DND-41 (cell line): Measurements from ENCODE around the gene RBM20.
A peak's percentile ranks its signal among the peaks of the same experiment; 100 is the strongest.

Experiments
- ATAC-seq: fragments of 200-7000 bp; cut with Tn5 transposase; 3 replicates; pipeline ENCODE4 v1.9.1; 2021; ENCODE audit warnings: low read depth; ENCODE audit not compliant: insufficient read depth
- DNase-seq: peaks from one replicate; pipeline ENCODE4 v3.0.0-alpha.2; 2020
- H2AFZ ChIP-seq: 2 replicates; pipeline ENCODE4 v1.6.0; 2012; ENCODE audit warnings: low read depth, low read length
- H3K27ac ChIP-seq: 2 replicates; pipeline ENCODE4 v1.5.1; 2012; ENCODE audit warnings: low read length, inconsistent platforms
- H3K27me3 ChIP-seq: fragments of 200-600 bp; sonication (generic); 2 replicates; pipeline ENCODE4 v1.6.0; 2012; ENCODE audit warnings: low read length, mild to moderate bottlenecking, inconsistent platforms; ENCODE audit not compliant: insufficient read depth, poor library complexity
- H3K36me3 ChIP-seq: 2 replicates; pipeline ENCODE4 v1.5.1; 2012; ENCODE audit warnings: low read length, inconsistent platforms; ENCODE audit not compliant: insufficient read depth
- H3K4me1 ChIP-seq: 2 replicates; pipeline ENCODE4 v1.5.1; 2012; ENCODE audit warnings: mild to moderate bottlenecking, low read length; ENCODE audit not compliant: insufficient read depth
- H3K4me2 ChIP-seq: 2 replicates; pipeline ENCODE4 v1.6.0; 2012; ENCODE audit warnings: mild to moderate bottlenecking, moderate library complexity, low read length, inconsistent platforms; ENCODE audit not compliant: insufficient read depth
- H3K4me3 ChIP-seq, 2 experiments: fragments of 200-600 bp in 1 of 2; shearing (Covaris generic) in 1 of 2; 2 replicates each; pipeline ENCODE4 v1.5.1; 2012 to 2016; ENCODE audit warnings: inconsistent platforms in 2 of 2, low read length in 2 of 2, mild to moderate bottlenecking in 2 of 2, low read depth in 1 of 2, moderate library complexity in 1 of 2
- H3K79me2 ChIP-seq: 2 replicates; pipeline ENCODE4 v1.6.0; 2012; ENCODE audit warnings: low read length, inconsistent platforms; ENCODE audit not compliant: insufficient read depth
- H3K9ac ChIP-seq: 2 replicates; pipeline ENCODE4 v1.6.0; 2012; ENCODE audit warnings: low read depth, mild to moderate bottlenecking, inconsistent platforms, low read length, moderate library complexity
- H3K9me3 ChIP-seq: 2 replicates; pipeline ENCODE4 v1.5.1; 2012; ENCODE audit warnings: low read length, moderate library complexity, mild to moderate bottlenecking, inconsistent platforms; ENCODE audit not compliant: insufficient read depth, severe bottlenecking
- H4K20me1 ChIP-seq: 2 replicates; pipeline ENCODE4 v1.6.0; 2012; ENCODE audit warnings: low read length; ENCODE audit not compliant: insufficient read depth
- EZH2 ChIP-seq: IDR thresholded peaks from 3 replicates; pipeline ENCODE4 v1.6.1; 2012; ENCODE audit warnings: borderline replicate concordance, low read depth, mild to moderate bottlenecking, moderate library complexity, low read length, inconsistent platforms; ENCODE audit not compliant: severe bottlenecking
- TF ChIP-seq, protein P1 (sequence below): IDR thresholded peaks from 2 replicates; pipeline ENCODE4 v1.5.1; 2012; ENCODE audit warnings: borderline replicate concordance, low read length, moderate library complexity, mild to moderate bottlenecking; ENCODE audit not compliant: poor library complexity, severe bottlenecking; ENCODE audit errors: extremely low read depth

RBM20 gene

DNA sequence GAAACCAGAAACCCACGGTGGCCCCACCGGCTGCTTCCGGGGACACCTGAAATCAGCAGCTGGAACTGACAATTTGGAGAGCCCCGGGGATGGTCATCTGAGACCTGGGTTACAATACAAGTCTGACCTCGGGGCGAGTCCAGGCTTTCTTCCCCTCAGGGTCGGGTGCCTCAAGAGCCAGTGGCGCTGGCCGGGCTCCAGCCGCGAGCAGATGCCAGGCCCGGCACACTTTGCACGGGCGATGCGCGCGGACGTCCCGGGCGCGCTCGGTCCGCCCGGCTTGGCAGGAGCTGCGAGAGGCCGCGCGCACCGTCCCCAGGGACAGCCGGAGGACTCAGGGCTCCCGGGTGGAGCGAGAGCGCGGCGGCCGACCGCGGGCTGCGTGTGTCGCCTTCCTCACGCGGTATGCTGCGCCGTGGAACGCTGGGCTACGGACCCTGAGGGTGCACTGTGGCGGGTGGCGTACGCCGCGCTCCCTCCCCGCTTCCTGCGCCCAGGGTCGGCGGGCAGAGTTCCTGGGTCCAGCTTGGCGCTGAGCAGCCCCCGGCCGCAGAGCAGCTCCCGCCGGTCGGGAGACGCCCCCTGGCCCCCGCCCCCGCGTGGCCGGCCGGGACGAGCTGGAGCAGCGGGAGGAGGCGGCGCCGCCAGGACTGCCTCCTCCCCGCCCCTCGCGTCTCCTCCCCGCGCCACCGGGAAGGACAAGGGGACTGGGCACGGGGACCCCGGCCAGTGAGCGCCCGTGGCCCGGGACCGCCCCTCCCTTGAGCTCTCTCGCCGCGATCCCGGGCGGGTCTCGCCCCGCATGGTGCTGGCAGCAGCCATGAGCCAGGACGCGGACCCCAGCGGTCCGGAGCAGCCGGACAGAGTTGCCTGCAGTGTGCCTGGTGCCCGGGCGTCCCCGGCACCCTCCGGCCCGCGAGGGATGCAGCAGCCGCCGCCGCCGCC, at the start of gene RBM20:
TSS of gene RBM20 (plus strand) at position 684 of the 945 bp plus-strand sequence. CDS start at position 803, 119 bp downstream.
- Histone ChIP-seq H2AFZ (no peak within 1 kb of the TSS), H3K4me1 (no peaks in the 10 kb centered on the region)

DNA sequence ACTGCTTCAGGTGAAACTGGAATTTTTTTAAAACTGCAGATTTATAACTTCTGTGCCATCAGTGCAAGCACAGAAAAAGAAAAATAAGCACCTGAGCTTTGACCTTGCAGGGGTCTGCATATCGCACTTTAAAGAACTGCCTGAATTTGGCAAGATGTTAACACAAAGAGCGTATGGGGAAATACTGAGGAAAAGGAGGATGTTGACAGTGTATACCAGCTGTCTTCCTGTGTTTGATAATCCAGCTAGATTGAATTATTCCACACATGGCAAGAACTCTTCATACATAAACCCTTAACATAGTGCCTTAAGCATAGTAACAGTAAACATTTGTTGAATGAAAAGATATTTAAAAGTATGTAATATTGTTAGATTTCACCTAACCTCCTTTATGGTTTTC, 46.7 kb upstream of the RBM20 start:
- Histone ChIP-seq H3K27me3 (no peaks in the 10 kb centered on the region), H3K9ac (no peak overlapping the region), H3K79me2 (no peaks in the 10 kb centered on the region), H2AFZ (no peak overlapping the region), H3K36me3 (peaks cover 89% of the 10 kb centered on the region), H3K9me3 (no peaks in the 10 kb centered on the region), H3K27ac (no peak overlapping the region), H3K4me3 (no peak overlapping the region), H3K4me2 (no peak overlapping the region), H4K20me1 (no peaks in the 10 kb centered on the region), H3K4me1 (no peaks in the 10 kb centered on the region)
- no peak for DNase-seq
- no peak for ATAC-seq
- TF ChIP-seq, protein P1, sequence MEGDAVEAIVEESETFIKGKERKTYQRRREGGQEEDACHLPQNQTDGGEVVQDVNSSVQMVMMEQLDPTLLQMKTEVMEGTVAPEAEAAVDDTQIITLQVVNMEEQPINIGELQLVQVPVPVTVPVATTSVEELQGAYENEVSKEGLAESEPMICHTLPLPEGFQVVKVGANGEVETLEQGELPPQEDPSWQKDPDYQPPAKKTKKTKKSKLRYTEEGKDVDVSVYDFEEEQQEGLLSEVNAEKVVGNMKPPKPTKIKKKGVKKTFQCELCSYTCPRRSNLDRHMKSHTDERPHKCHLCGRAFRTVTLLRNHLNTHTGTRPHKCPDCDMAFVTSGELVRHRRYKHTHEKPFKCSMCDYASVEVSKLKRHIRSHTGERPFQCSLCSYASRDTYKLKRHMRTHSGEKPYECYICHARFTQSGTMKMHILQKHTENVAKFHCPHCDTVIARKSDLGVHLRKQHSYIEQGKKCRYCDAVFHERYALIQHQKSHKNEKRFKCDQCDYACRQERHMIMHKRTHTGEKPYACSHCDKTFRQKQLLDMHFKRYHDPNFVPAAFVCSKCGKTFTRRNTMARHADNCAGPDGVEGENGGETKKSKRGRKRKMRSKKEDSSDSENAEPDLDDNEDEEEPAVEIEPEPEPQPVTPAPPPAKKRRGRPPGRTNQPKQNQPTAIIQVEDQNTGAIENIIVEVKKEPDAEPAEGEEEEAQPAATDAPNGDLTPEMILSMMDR: no peak
- TF ChIP-seq EZH2: no peak

More for the DNA sequence above, at the start of gene RBM20:
- ATAC-seq (no peak), DNase-seq (no peak)
- H3K27me3 ChIP-seq: no peaks in the 10 kb centered on the region
- no peak within 1 kb of the TSS for H3K4me2 ChIP-seq
- H3K27ac ChIP-seq: no peak within 1 kb of the TSS
- no peaks in the 10 kb centered on the region for H3K79me2 ChIP-seq
- no peaks in the 10 kb centered on the region for H3K9me3 ChIP-seq
- TF ChIP-seq EZH2: no peak
- TF ChIP-seq, protein P1: no peak
- H3K9ac ChIP-seq: no peak within 1 kb of the TSS
- no peak within 1 kb of the TSS for H3K4me3 ChIP-seq
- no peaks in the 10 kb centered on the region for H3K36me3 ChIP-seq
- H4K20me1 ChIP-seq: no peaks in the 10 kb centered on the region

DNA sequence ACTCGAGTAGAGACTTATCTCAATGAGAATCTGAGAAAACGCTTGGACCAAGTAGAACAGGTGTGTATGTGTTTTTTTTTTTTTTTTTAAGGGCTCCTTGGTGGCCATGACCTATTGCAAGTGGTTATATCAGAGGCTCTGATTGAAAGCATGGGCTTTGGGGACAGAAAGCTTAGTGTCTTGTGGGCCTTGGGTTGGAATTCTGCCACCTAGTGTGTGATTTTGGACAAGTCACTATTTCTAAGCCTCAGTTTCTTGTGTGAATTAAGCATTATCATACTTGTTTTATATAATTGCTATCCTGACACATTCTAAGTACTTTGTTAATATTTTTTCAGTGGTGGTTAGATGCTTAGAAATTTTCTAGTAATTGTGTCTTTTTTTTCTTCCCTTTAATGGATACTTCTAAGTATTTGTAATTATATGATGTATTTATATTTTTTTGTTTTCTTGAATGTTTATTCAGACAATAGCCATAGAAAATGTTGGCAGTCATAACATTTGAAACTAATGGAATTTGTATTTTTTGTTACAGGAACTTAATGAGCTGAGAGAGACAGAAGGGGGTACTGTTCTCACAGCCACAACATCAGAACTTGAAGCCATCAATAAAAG, 43.5 kb upstream of the RBM20 start:
- no peaks in the 10 kb centered on the region for H4K20me1 ChIP-seq
- H3K27ac ChIP-seq: no peak overlapping the region
- H3K4me1 ChIP-seq: no peaks in the 10 kb centered on the region
- H3K4me2 ChIP-seq: no peak overlapping the region
- TF ChIP-seq, protein P1: peak; percentile 68
- TF ChIP-seq EZH2: no peak
- no peaks in the 10 kb centered on the region for H3K9me3 ChIP-seq
- H3K36me3 ChIP-seq: peaks cover 89% of the 10 kb centered on the region
- ATAC-seq (peak; percentile 86), DNase-seq (peak; percentile 43)
- no peaks in the 10 kb centered on the region for H3K27me3 ChIP-seq
- H2AFZ ChIP-seq: no peak overlapping the region
- no peak overlapping the region for H3K4me3 ChIP-seq
- H3K9ac ChIP-seq: no peak overlapping the region
- H3K79me2 ChIP-seq: no peaks in the 10 kb centered on the region
